Mononuclear cell (primary cell): ENCODE measurements around the gene DSCAM. TPM values are rescaled to one million over a fixed set of nuclear protein-coding genes. Genes with fewer than 3 reads are reported as not detected.
"Not testable (repeated sequence)": the region's sequence is repeated elsewhere in the genome, so short reads cannot be mapped to it uniquely, and the experiment has no call there.

Source experiments
- H3K27me3 ChIP-seq: 2 replicates; pipeline ENCODE4 v1.6.0; 2011; ENCODE audit warnings: low read length, control low read depth; ENCODE audit not compliant: insufficient read depth
- H3K4me1 ChIP-seq: 2 replicates; pipeline ENCODE4 v1.5.1; 2011; ENCODE audit warnings: mild to moderate bottlenecking, low read length, control low read depth; ENCODE audit not compliant: insufficient read depth
- H3K4me3 ChIP-seq: 2 replicates; pipeline ENCODE4 v1.5.1; 2011; ENCODE audit warnings: mild to moderate bottlenecking, low read length, moderate library complexity
- H3K9me3 ChIP-seq: 2 replicates; pipeline ENCODE4 v1.5.1; 2011; ENCODE audit warnings: low read depth, mild to moderate bottlenecking, control low read depth, low read length
- total RNA-seq: library from RNA; depleted of rRNA; stranded (reverse); fragments of >200 nt; gene quantifications from one replicate; pipeline ENCODE4 v1.2.3, GENCODE V29; 2012

The DSCAM gene
- total RNA-seq, 1 donor: not detected

DNA sequence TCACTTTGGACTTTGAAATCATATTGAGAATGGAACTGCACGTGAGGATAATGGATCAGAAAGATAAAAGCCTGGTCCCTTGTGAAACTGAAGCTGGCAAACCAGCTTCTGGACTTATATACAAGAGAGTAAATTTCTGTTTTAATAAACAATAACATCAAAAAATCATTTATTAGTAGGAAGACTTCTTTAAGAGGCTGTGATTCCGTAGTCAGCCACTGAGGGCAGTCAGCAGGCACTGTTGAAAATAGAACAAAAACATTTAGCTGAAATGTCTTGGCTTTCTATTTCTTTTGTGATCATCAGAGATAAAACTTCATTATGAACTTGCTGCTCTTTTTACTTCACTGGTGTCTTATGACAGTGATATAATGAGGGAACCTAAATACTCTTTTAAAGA, 490.3 kb downstream of the DSCAM start:
- Histone ChIP-seq H3K9me3 (no peaks in the 10 kb centered on the region), H3K27me3 (no peaks in the 10 kb centered on the region), H3K4me3 (no peak overlapping the region), H3K4me1 (no peaks in the 10 kb centered on the region)

GRCh38 chr21:40355076-40355475, 491.9 kb downstream of the DSCAM start:
- Histone ChIP-seq H3K9me3 (no peaks in the 10 kb centered on the region), H3K27me3 (no peaks in the 10 kb centered on the region), H3K4me1 (no peaks in the 10 kb centered on the region), H3K4me3 (no peak overlapping the region)

- Histone ChIP-seq H3K27me3 (no peaks in the 10 kb centered on the region), H3K4me1 (no peaks in the 10 kb centered on the region), H3K4me3 (no peak overlapping the region), H3K9me3 (no peaks in the 10 kb centered on the region)
These were observed 496.0 kb downstream of the DSCAM start for GRCh38 chr21:40351006-40351405.

DNA sequence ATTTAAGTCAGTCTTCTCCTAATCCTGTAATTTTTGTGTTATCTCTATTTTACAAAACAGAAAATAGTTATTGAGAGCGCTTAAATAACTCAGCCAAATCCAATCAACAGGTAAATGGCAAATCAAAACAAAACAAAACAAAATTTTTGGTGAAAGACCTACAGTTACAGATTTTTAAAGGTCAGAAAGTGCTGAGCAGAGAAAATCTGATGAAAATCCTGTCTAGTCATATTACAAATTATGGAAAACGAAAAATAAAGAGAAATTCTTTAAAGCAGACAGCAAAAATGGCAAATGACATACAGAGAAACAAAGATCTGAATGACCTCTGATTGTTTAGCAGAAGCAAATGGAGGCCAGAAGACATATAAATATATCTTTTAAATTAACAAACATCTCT, 497.4 kb downstream of the DSCAM start:
- H3K4me3 ChIP-seq: no peak overlapping the region
- H3K27me3 ChIP-seq: no peaks in the 10 kb centered on the region
- H3K9me3 ChIP-seq: no peaks in the 10 kb centered on the region
- H3K4me1 ChIP-seq: no peaks in the 10 kb centered on the region

GRCh38 chr21:40345711-40346321, 501.1 kb downstream of the DSCAM start:
- Histone ChIP-seq H3K9me3 (no peaks in the 10 kb centered on the region), H3K4me3 (no peak overlapping the region), H3K27me3 (no peaks in the 10 kb centered on the region), H3K4me1 (no peaks in the 10 kb centered on the region)

- Histone ChIP-seq H3K9me3 (no peaks in the 10 kb centered on the region), H3K27me3 (no peaks in the 10 kb centered on the region), H3K4me3 (no peak overlapping the region), H3K4me1 (no peaks in the 10 kb centered on the region)
These were observed 506.6 kb downstream of the DSCAM start for GRCh38 chr21:40340357-40340756.

GRCh38 chr21:40339050-40339449, 507.9 kb downstream of the DSCAM start:
- no peaks in the 10 kb centered on the region for H3K27me3 ChIP-seq
- no peak overlapping the region for H3K4me3 ChIP-seq
- no peaks in the 10 kb centered on the region for H3K9me3 ChIP-seq
- no peaks in the 10 kb centered on the region for H3K4me1 ChIP-seq

DNA sequence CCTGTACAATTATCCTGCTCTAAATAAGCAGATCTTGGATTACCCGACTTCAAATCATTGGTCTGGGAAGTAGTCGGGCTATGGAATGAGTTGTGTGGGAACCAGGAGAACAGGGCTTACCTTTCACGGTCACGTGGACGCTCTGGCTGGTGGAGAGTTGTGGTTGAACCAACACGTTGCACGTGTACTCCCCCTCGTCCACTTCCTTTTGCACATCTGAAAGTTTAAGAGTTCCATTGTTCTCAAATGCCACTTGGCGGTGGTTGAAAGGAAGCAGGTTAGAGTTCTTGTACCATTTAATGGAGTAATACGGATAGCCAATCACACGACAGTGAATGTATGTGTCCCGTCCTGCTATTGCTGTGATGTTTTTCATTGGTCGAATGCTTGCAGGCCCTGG, 509.0 kb downstream of the DSCAM start:
- no peaks in the 10 kb centered on the region for H3K9me3 ChIP-seq
- H3K4me3 ChIP-seq: no peak overlapping the region
- H3K27me3 ChIP-seq: no peaks in the 10 kb centered on the region
- H3K4me1 ChIP-seq: no peaks in the 10 kb centered on the region

- Histone ChIP-seq H3K9me3 (no peaks in the 10 kb centered on the region), H3K27me3 (no peaks in the 10 kb centered on the region), H3K4me3 (no peak overlapping the region), H3K4me1 (no peaks in the 10 kb centered on the region)
These were observed 511.3 kb downstream of the DSCAM start for GRCh38 chr21:40335704-40336103.

- H3K4me1 ChIP-seq: no peaks in the 10 kb centered on the region
- no peak overlapping the region for H3K4me3 ChIP-seq
- H3K9me3 ChIP-seq: no peaks in the 10 kb centered on the region
- no peaks in the 10 kb centered on the region for H3K27me3 ChIP-seq
These were observed 512.8 kb downstream of the DSCAM start for GRCh38 chr21:40334159-40334558.

GRCh38 chr21:40333731-40334130, 513.2 kb downstream of the DSCAM start:
- Histone ChIP-seq H3K9me3 (no peaks in the 10 kb centered on the region), H3K27me3 (no peaks in the 10 kb centered on the region), H3K4me1 (no peaks in the 10 kb centered on the region), H3K4me3 (no peak overlapping the region)

GRCh38 chr21:40331804-40332203, 515.2 kb downstream of the DSCAM start:
- Histone ChIP-seq H3K4me1 (no peaks in the 10 kb centered on the region), H3K4me3 (no peak overlapping the region), H3K9me3 (no peaks in the 10 kb centered on the region), H3K27me3 (no peaks in the 10 kb centered on the region)

GRCh38 chr21:40331172-40331571, 515.8 kb downstream of the DSCAM start:
- Histone ChIP-seq H3K27me3 (no peaks in the 10 kb centered on the region), H3K4me3 (no peak overlapping the region), H3K4me1 (no peaks in the 10 kb centered on the region), H3K9me3 (no peaks in the 10 kb centered on the region)

GRCh38 chr21:40324389-40324788, 522.6 kb downstream of the DSCAM start:
- Histone ChIP-seq H3K27me3 (no peaks in the 10 kb centered on the region), H3K9me3 (no peaks in the 10 kb centered on the region), H3K4me1 (no peaks in the 10 kb centered on the region), H3K4me3 (no peak overlapping the region)

- not testable (repeated sequence) for H3K27me3 ChIP-seq, H3K4me3 ChIP-seq, H3K9me3 ChIP-seq, H3K4me1 ChIP-seq
These were observed 526.2 kb downstream of the DSCAM start for GRCh38 chr21:40320718-40321117.

- no peaks in the 10 kb centered on the region for H3K4me1 ChIP-seq
- H3K27me3 ChIP-seq: no peaks in the 10 kb centered on the region
- no peaks in the 10 kb centered on the region for H3K9me3 ChIP-seq
- H3K4me3 ChIP-seq: no peak overlapping the region
These were observed 528.6 kb downstream of the DSCAM start for GRCh38 chr21:40318371-40318770.
